ENCODE measurements around the gene DDX1.

Gene DDX1

GRCh38 chr2:15580451-15580850 is 11.2 kb upstream of the DDX1 start:
- DNase-seq, result no peak
- H3K27ac ChIP-seq (ENCODE audit: low read depth, low read length), result no peak overlapping the region
- no peak overlapping the region for H4K8ac ChIP-seq (ENCODE audit: low read depth, low read length)
- no peak overlapping the region for H3K18ac ChIP-seq (ENCODE audit: low read length)
- no peak overlapping the region for H2BK5ac ChIP-seq (ENCODE audit: low read depth, low read length, poor library complexity)
- H3K14ac ChIP-seq (ENCODE audit: low read length), result no peak overlapping the region
- no peak overlapping the region for H2BK12ac ChIP-seq (ENCODE audit: low read length)
- H2AFZ ChIP-seq (ENCODE audit: insufficient read depth, low read length, poor library complexity), result no peak overlapping the region
- H3K4me1 ChIP-seq (ENCODE audit: control insufficient read depth in 1 of 2, insufficient read depth in 2 of 2, low read length in 2 of 2), result peaks cover 0 to 4% of the 10 kb centered on the region in 2 experiments
- WGBS (ENCODE audit: extremely low coverage, insufficient coverage, insufficient read length), result no CpG with 5 or more reads among the region's 2 CpGs
- H3K36me3 ChIP-seq (ENCODE audit: control insufficient read depth in 1 of 2, insufficient read depth in 2 of 2, low read length in 2 of 2), result no peaks in the 10 kb centered on the region
- H3K9ac ChIP-seq (ENCODE audit: low read length), result no peak overlapping the region
- H3K9me3 ChIP-seq (ENCODE audit: insufficient read depth, low read depth, low read length), result no peaks in the 10 kb centered on the region
- no peaks in the 10 kb centered on the region for H3K27me3 ChIP-seq (ENCODE audit: insufficient read depth, low read length)
- H3K79me2 ChIP-seq (ENCODE audit: control insufficient read depth, insufficient read depth, low read length, poor library complexity), result no peaks in the 10 kb centered on the region
- H2AK5ac ChIP-seq (ENCODE audit: low read length), result no peak overlapping the region
- H3K23ac ChIP-seq (ENCODE audit: low read length), result no peak overlapping the region
- no peak overlapping the region for H3K4me2 ChIP-seq (ENCODE audit: low read length)
- H3K4me3 ChIP-seq (ENCODE audit: low read depth, low read length), result no peak overlapping the region
- H2BK120ac ChIP-seq (ENCODE audit: insufficient read depth, low read length, poor library complexity), result no peak overlapping the region
- H3K4ac ChIP-seq (ENCODE audit: low read depth, low read length), result no peak overlapping the region
- H4K12ac ChIP-seq (ENCODE audit: low read depth, low read length), result no peak overlapping the region
- H4K91ac ChIP-seq (ENCODE audit: low read depth, low read length), result peak overlapping the region; percentile 38
- peaks cover 3% of the 10 kb centered on the region for H3K79me1 ChIP-seq (ENCODE audit: low read length)

DNA sequence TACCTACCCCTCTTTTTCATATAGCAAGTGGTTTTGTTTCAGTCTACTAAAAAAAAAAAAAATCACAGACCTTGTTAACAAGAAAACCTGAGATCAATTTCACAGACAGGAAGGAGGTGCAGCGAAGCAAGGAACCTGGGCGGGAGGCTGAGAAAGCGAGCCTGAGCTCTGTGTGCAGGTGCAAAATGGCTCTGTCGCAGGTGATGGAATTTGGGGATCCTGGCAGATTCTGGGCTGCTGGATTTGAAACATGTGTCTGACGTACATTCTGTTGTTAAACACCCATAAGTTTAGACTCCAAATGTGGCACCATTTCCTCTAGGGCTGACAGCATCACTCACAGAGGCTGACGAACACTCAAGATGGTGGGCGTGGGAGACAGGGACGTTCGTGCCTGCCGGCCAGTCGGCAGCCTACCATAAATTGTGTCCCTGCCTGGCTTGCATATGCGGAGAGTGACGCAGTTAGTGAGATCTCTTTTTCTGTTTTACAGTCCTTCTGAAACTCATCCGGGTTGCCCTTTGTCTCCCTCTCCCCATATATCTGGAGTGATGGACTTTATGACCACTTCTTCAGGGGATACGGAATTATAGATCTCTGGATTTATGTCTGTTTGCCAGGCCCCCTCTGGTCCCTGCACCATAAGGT is 8.8 kb upstream of the DDX1 start:
- no peak overlapping the region for H3K4ac ChIP-seq (ENCODE audit: low read depth, low read length)
- H3K27me3 ChIP-seq (ENCODE audit: insufficient read depth, low read length), result no peaks in the 10 kb centered on the region
- H2BK12ac ChIP-seq (ENCODE audit: low read length), result no peak overlapping the region
- H3K36me3 ChIP-seq (ENCODE audit: control insufficient read depth in 1 of 2, insufficient read depth in 2 of 2, low read length in 2 of 2), result no peaks in the 10 kb centered on the region
- no peak overlapping the region for H3K23ac ChIP-seq (ENCODE audit: low read length)
- peaks cover 3% of the 10 kb centered on the region for H3K79me1 ChIP-seq (ENCODE audit: low read length)
- no peak overlapping the region for H3K9ac ChIP-seq (ENCODE audit: low read length)
- H3K4me1 ChIP-seq (ENCODE audit: control insufficient read depth in 1 of 2, insufficient read depth in 2 of 2, low read length in 2 of 2), result peaks cover 0 to 4% of the 10 kb centered on the region in 2 experiments
- H3K9me3 ChIP-seq (ENCODE audit: insufficient read depth, low read depth, low read length), result no peaks in the 10 kb centered on the region
- no peak overlapping the region for H3K4me2 ChIP-seq (ENCODE audit: low read length)
- no peak overlapping the region for H3K27ac ChIP-seq (ENCODE audit: low read depth, low read length)
- no peaks in the 10 kb centered on the region for H3K79me2 ChIP-seq (ENCODE audit: control insufficient read depth, insufficient read depth, low read length, poor library complexity)
- H4K12ac ChIP-seq (ENCODE audit: low read depth, low read length), result no peak overlapping the region
- no peak for DNase-seq
- no peak overlapping the region for H2AK5ac ChIP-seq (ENCODE audit: low read length)
- H4K91ac ChIP-seq (ENCODE audit: low read depth, low read length), result no peak overlapping the region
- no peak overlapping the region for H3K4me3 ChIP-seq (ENCODE audit: low read depth, low read length)
- no peak overlapping the region for H3K18ac ChIP-seq (ENCODE audit: low read length)
- H2BK5ac ChIP-seq (ENCODE audit: low read depth, low read length, poor library complexity), result no peak overlapping the region
- no peak overlapping the region for H2AFZ ChIP-seq (ENCODE audit: insufficient read depth, low read length, poor library complexity)
- no peak overlapping the region for H3K14ac ChIP-seq (ENCODE audit: low read length)
- H2BK120ac ChIP-seq (ENCODE audit: insufficient read depth, low read length, poor library complexity), result no peak overlapping the region
- no CpG with 5 or more reads among the region's 15 CpGs for WGBS (ENCODE audit: extremely low coverage, insufficient coverage, insufficient read length)
- no peak overlapping the region for H4K8ac ChIP-seq (ENCODE audit: low read depth, low read length)

DNA sequence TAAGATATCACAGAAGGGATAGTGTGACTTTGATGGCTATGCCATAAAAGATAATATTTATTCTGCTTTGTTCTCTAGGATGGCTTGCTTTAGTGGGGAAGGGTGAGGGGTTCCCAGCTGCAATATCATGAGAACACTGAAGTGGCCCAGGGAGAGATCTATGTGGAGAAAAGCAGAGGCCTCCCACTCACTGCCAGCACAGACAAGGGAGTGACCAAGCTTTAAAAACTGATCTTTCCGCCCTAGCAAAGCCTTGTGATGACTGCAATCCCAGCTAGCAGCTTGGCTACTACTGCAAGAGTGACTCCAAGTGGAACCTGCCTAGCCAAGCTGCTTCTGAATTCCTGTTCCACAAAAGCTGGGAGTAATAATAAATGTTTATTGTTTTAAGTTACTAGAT is 7.8 kb upstream of the DDX1 start:
- H3K27ac ChIP-seq (ENCODE audit: low read depth, low read length), result no peak overlapping the region
- no peak overlapping the region for H2BK120ac ChIP-seq (ENCODE audit: insufficient read depth, low read length, poor library complexity)
- H3K9ac ChIP-seq (ENCODE audit: low read length), result no peak overlapping the region
- H3K4me2 ChIP-seq (ENCODE audit: low read length), result no peak overlapping the region
- H3K9me3 ChIP-seq (ENCODE audit: insufficient read depth, low read depth, low read length), result no peaks in the 10 kb centered on the region
- DNase-seq, result no peak
- no peak overlapping the region for H4K8ac ChIP-seq (ENCODE audit: low read depth, low read length)
- no peak overlapping the region for H2BK12ac ChIP-seq (ENCODE audit: low read length)
- no peak overlapping the region for H2BK5ac ChIP-seq (ENCODE audit: low read depth, low read length, poor library complexity)
- H3K79me2 ChIP-seq (ENCODE audit: control insufficient read depth, insufficient read depth, low read length, poor library complexity), result no peaks in the 10 kb centered on the region
- H3K4ac ChIP-seq (ENCODE audit: low read depth, low read length), result no peak overlapping the region
- H2AK5ac ChIP-seq (ENCODE audit: low read length), result no peak overlapping the region
- no peak overlapping the region for H4K91ac ChIP-seq (ENCODE audit: low read depth, low read length)
- H3K27me3 ChIP-seq (ENCODE audit: insufficient read depth, low read length), result no peaks in the 10 kb centered on the region
- no peak overlapping the region for H3K14ac ChIP-seq (ENCODE audit: low read length)
- H3K23ac ChIP-seq (ENCODE audit: low read length), result no peak overlapping the region
- no peak overlapping the region for H3K4me3 ChIP-seq (ENCODE audit: low read depth, low read length)
- H3K18ac ChIP-seq (ENCODE audit: low read length), result no peak overlapping the region
- peaks cover 3% of the 10 kb centered on the region for H3K79me1 ChIP-seq (ENCODE audit: low read length)
- no peaks in the 10 kb centered on the region for H3K36me3 ChIP-seq (ENCODE audit: control insufficient read depth in 1 of 2, insufficient read depth in 2 of 2, low read length in 2 of 2)
- WGBS (ENCODE audit: extremely low coverage, insufficient coverage, insufficient read length), result no CpG with 5 or more reads among the region's 1 CpG
- H3K4me1 ChIP-seq (ENCODE audit: control insufficient read depth in 1 of 2, insufficient read depth in 2 of 2, low read length in 2 of 2), result peaks cover 0 to 4% of the 10 kb centered on the region in 2 experiments
- no peak overlapping the region for H2AFZ ChIP-seq (ENCODE audit: insufficient read depth, low read length, poor library complexity)
- H4K12ac ChIP-seq (ENCODE audit: low read depth, low read length), result no peak overlapping the region

DNA sequence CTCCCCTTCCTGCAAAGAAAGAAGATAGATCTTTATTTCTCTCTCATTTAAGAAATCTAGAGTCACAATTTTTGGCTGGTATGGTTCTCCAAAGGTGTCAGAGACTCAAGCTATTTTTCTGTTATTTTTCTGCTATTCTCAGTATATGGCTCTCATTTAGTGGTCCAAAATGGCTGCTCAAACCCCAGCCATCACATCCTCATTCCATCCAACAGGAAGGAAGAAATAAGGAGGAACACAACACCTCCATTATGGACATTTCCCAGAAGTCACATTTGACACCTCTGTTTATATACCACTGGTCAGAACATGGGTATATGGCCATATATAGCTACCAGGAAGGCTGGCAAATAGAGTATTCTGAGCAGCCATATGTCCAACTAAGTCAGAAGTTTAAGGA is 7.4 kb upstream of the DDX1 start:
- Histone ChIP-seq H3K79me1 (ENCODE audit: low read length) (peaks cover 3% of the 10 kb centered on the region), H3K9me3 (ENCODE audit: insufficient read depth, low read depth, low read length) (no peaks in the 10 kb centered on the region), H3K4me2 (ENCODE audit: low read length) (no peak overlapping the region), H3K36me3 (ENCODE audit: control insufficient read depth in 1 of 2, insufficient read depth in 2 of 2, low read length in 2 of 2) (no peaks in the 10 kb centered on the region), H2BK120ac (ENCODE audit: insufficient read depth, low read length, poor library complexity) (no peak overlapping the region), H3K18ac (ENCODE audit: low read length) (no peak overlapping the region), H3K9ac (ENCODE audit: low read length) (no peak overlapping the region), H4K12ac (ENCODE audit: low read depth, low read length) (no peak overlapping the region), H3K4me3 (ENCODE audit: low read depth, low read length) (no peak overlapping the region), H2AFZ (ENCODE audit: insufficient read depth, low read length, poor library complexity) (no peak overlapping the region), H2AK5ac (ENCODE audit: low read length) (no peak overlapping the region), H3K79me2 (ENCODE audit: control insufficient read depth, insufficient read depth, low read length, poor library complexity) (no peaks in the 10 kb centered on the region), H3K27me3 (ENCODE audit: insufficient read depth, low read length) (no peaks in the 10 kb centered on the region), H2BK5ac (ENCODE audit: low read depth, low read length, poor library complexity) (no peak overlapping the region), H3K23ac (ENCODE audit: low read length) (no peak overlapping the region), H2BK12ac (ENCODE audit: low read length) (no peak overlapping the region), H3K4ac (ENCODE audit: low read depth, low read length) (no peak overlapping the region), H4K91ac (ENCODE audit: low read depth, low read length) (no peak overlapping the region), H3K14ac (ENCODE audit: low read length) (no peak overlapping the region), H3K4me1 (ENCODE audit: control insufficient read depth in 1 of 2, insufficient read depth in 2 of 2, low read length in 2 of 2) (peaks cover 0 to 3% of the 10 kb centered on the region in 2 experiments), H3K27ac (ENCODE audit: low read depth, low read length) (no peak overlapping the region), H4K8ac (ENCODE audit: low read depth, low read length) (no peak overlapping the region)
- DNase-seq, result no peak

All from trophoblast cell (in vitro differentiated cells and primary cell).